Measurements from ENCODE around the gene DCTN3. TPM values are rescaled to one million over a fixed set of nuclear protein-coding genes. Genes with fewer than 3 reads are reported as not detected.
A peak's percentile ranks its signal among the peaks of the same experiment; 100 is the strongest.

Gene DCTN3
- total RNA-seq, 2 experiments from 2014 or later, result 85.3 to 87.3 TPM

- ChIA-PET CTCF (no interaction called here), POLR2A (interaction anchor here (0.6 to 0.8 kb wide), 2 partner anchors 10 to 47 kb away, joined by 3 read pairs; no protein-coding TSS in a partner anchor)
- no peaks in the 10 kb centered on the region for H3K9me3 Mint-ChIP-seq
- H3K36me3 Mint-ChIP-seq, result peaks cover 5% of the 10 kb centered on the region
- DNase-seq, result no peak
- no peak overlapping the region for H3K4me3 Mint-ChIP-seq
- no peak overlapping the region for H3K27ac Mint-ChIP-seq
- no peaks in the 10 kb centered on the region for H3K27me3 Mint-ChIP-seq
- intact Hi-C loops (cut with micrococcal nuclease), result no loop called here
- H3K4me1 Mint-ChIP-seq (ENCODE audit: low read depth), result peaks cover 17% of the 10 kb centered on the region
Observed at GRCh38 chr9:34655394-34655793, 35.1 kb upstream of the DCTN3 start.

- POLR2A ChIA-PET, result no interaction called here
- intact Hi-C loops (cut with micrococcal nuclease), result no loop called here
- peaks cover 17% of the 10 kb centered on the region for H3K4me1 Mint-ChIP-seq (ENCODE audit: low read depth)
Observed at GRCh38 chr9:34654323-34655051, 34.2 kb upstream of the DCTN3 start.

GRCh38 chr9:34653151-34654072, 33.1 kb upstream of the DCTN3 start:
- ChIA-PET CTCF (interaction anchor here (0.9 kb wide), 1 partner anchor 20 kb away, joined by 3 read pairs; no protein-coding TSS in a partner anchor), POLR2A (no interaction called here)
- no peak overlapping the region for H3K4me3 Mint-ChIP-seq
- no peak for DNase-seq
- H3K36me3 Mint-ChIP-seq, result peaks cover 18% of the 10 kb centered on the region
- no peaks in the 10 kb centered on the region for H3K27me3 Mint-ChIP-seq
- no peak overlapping the region for H3K27ac Mint-ChIP-seq
- intact Hi-C loops (cut with micrococcal nuclease), result no loop called here
- H3K4me1 Mint-ChIP-seq (ENCODE audit: low read depth), result peaks cover 25% of the 10 kb centered on the region
- H3K9me3 Mint-ChIP-seq, result no peaks in the 10 kb centered on the region

More at GRCh38 chr9:34654323-34655051, 34.2 kb upstream of the DCTN3 start:
- CTCF ChIA-PET, result no interaction called here
- Mint-ChIP-seq H3K36me3 (peaks cover 8% of the 10 kb centered on the region), H3K4me3 (no peak overlapping the region), H3K27me3 (no peaks in the 10 kb centered on the region), H3K27ac (no peak overlapping the region), H3K9me3 (no peaks in the 10 kb centered on the region)
- no peak for DNase-seq

- ChIA-PET CTCF (interaction anchor here (0.9 to 1.0 kb wide), 2 partner anchors 19 to 50 kb away, joined by 3 read pairs; no protein-coding TSS in a partner anchor), POLR2A (interaction anchor here (1.5 kb wide), 1 partner anchor 12 kb away, joined by 3 read pairs; no protein-coding TSS in a partner anchor)
- intact Hi-C loops (cut with micrococcal nuclease), result no loop called here
- H3K4me3 Mint-ChIP-seq, result no peak overlapping the region
- H3K27ac Mint-ChIP-seq, result peak overlapping the region; percentile 44
- H3K4me1 Mint-ChIP-seq (ENCODE audit: low read depth), result peaks cover 33% of the 10 kb centered on the region
- H3K27me3 Mint-ChIP-seq, result no peaks in the 10 kb centered on the region
- no peaks in the 10 kb centered on the region for H3K9me3 Mint-ChIP-seq
- no peak for DNase-seq
- peaks cover 26% of the 10 kb centered on the region for H3K36me3 Mint-ChIP-seq
Observed at GRCh38 chr9:34652602-34653000, 32.3 kb upstream of the DCTN3 start.

DNA sequence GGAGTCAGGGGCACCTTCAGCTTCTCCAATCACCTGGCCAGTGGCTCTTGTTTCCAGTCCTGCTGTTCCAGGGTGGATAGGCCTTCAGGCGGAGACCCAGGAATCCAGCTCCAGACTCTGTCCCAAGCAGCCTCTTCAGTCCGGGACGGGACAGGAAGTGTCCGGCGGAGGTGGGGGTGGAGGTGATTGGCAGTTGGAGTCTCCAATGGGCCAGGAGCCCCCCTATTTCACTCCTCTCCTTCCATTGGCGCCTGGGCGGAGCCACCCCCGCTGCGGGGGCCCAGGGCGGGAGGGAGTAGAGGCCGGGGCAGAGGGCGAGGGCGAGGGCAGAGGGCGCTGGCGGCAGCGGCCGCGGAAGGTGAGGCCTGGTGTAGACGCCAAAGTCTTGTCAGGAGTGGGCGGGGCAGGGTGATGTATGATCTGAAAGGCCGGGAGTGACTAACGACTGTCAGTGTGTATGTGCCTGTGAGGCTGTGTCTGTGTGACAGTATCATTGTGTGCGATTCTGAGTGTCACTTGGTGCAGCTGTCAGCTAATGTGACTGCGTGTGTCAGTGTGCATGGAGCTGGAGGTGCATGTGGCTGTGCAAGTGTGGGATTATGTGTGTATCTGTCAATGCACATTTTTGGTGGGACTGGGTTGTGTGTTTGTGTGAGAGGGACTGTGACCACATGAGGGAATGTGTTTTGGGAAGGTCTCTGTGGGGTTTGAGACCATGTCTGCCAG, 31.7 kb upstream of the DCTN3 start, which contains the start of gene IL11RA:
Gene IL11RA (plus strand): TSS at position 310 of the 726 bp plus-strand sequence. CDS start 3,033 bp downstream, outside the sequence.
- intact Hi-C loops (cut with micrococcal nuclease), result no loop called here
- H3K27ac Mint-ChIP-seq, result peak within 1 kb of the TSS; percentile 44
- peaks cover 29% of the 10 kb centered on the region for H3K36me3 Mint-ChIP-seq
- DNase-seq, result peak; percentile 79
- ChIA-PET POLR2A (interaction anchor here (1.5 kb wide), 1 partner anchor 13 kb away, joined by 3 read pairs; no protein-coding TSS in a partner anchor), CTCF (interaction anchor here (0.9 to 1.0 kb wide), 2 partner anchors 18 to 50 kb away, joined by 3 read pairs; no protein-coding TSS in a partner anchor)
- no peaks in the 10 kb centered on the region for H3K27me3 Mint-ChIP-seq
- H3K4me3 Mint-ChIP-seq, result peak within 1 kb of the TSS; percentile 16
- H3K4me1 Mint-ChIP-seq (ENCODE audit: low read depth), result peaks cover 36% of the 10 kb centered on the region
- H3K9me3 Mint-ChIP-seq, result no peaks in the 10 kb centered on the region

DNA sequence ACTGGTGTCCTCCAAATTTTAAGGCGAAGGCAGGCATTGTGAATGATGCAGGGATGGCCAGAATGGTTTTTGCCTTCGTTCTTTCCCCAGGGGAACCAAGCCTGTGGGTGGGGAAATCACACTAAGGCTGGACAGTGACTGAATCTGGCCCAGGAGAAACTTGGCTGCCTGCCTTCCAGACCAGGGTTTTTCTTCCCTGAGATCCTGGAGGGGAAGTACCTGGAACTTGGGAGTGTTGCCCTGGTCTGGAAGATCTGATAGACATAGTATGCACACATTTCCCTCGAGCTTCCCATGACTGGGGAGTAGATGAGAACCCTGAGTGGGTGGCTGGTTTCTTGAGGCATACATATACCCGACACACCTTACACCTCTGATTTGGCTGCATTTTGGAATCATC, 31.0 kb upstream of the DCTN3 start:
- Mint-ChIP-seq H3K4me3 (no peak overlapping the region), H3K27me3 (no peaks in the 10 kb centered on the region), H3K36me3 (peaks cover 29% of the 10 kb centered on the region), H3K27ac (no peak overlapping the region), H3K9me3 (no peaks in the 10 kb centered on the region), H3K4me1 (ENCODE audit: low read depth) (peaks cover 38% of the 10 kb centered on the region)
- ChIA-PET CTCF (interaction anchor here (1.3 kb wide), 1 partner anchor 51 kb away, joined by 6 read pairs; no protein-coding TSS in a partner anchor), POLR2A (interaction anchor here (1.5 kb wide), 1 partner anchor 14 kb away, joined by 3 read pairs; no protein-coding TSS in a partner anchor)
- no peak for DNase-seq
- intact Hi-C loops (cut with micrococcal nuclease), result no loop called here

DNA sequence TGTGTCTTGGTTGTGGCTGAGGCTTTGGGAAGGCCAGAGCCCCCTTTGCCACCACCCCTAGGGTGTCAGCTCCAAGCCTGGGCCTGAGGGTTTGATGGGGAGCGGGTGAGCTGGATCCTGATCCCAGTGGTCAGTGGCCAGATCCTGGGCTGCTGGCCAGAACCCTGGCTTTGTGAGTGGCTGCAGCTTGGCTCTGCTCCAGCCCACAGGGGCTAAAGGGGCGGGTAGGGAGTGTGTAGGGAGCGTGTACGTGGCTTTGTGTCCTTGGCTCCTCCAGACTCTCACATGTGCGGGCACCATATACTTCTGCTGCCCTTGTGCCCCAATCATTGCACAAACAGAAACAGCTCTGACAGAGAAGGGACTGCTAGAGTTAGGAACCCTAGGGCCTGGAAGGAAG, 30.5 kb upstream of the DCTN3 start:
- Mint-ChIP-seq H3K4me1 (ENCODE audit: low read depth) (peaks cover 43% of the 10 kb centered on the region), H3K27ac (no peak overlapping the region), H3K4me3 (no peak overlapping the region), H3K36me3 (peaks cover 29% of the 10 kb centered on the region), H3K27me3 (no peaks in the 10 kb centered on the region), H3K9me3 (no peaks in the 10 kb centered on the region)
- ChIA-PET POLR2A (no interaction called here), CTCF (interaction anchor here (0.5 to 1.3 kb wide), 2 partner anchors 52 to 359 kb away, joined by 3 to 6 read pairs; no protein-coding TSS in a partner anchor)
- DNase-seq, result no peak
- intact Hi-C loops (cut with micrococcal nuclease), result no loop called here

- H3K27ac Mint-ChIP-seq, result no peak overlapping the region
- ChIA-PET POLR2A (interaction anchor here (0.8 to 1.3 kb wide), 2 partner anchors 10 to 13 kb away, joined by 3 to 4 read pairs; no protein-coding TSS in a partner anchor), CTCF (interaction anchor here (1.4 to 4.2 kb wide), 3 partner anchors 13 to 54 kb away, joined by 5 to 104 read pairs (median 8); partner anchors contain the start of gene SIGMAR1)
- peak overlapping the region; percentile 11 for H3K4me3 Mint-ChIP-seq
- no peaks in the 10 kb centered on the region for H3K9me3 Mint-ChIP-seq
- intact Hi-C loops (cut with micrococcal nuclease), result no loop called here
- H3K27me3 Mint-ChIP-seq, result no peaks in the 10 kb centered on the region
- DNase-seq, result no peak
- H3K36me3 Mint-ChIP-seq, result peaks cover 29% of the 10 kb centered on the region
- H3K4me1 Mint-ChIP-seq (ENCODE audit: low read depth), result peaks cover 44% of the 10 kb centered on the region
Observed at GRCh38 chr9:34648673-34649072, 28.4 kb upstream of the DCTN3 start.

- CTCF ChIA-PET, result interaction anchor here (0.7 to 4.2 kb wide), 8 partner anchors 9 to 56 kb away, joined by 3 to 104 read pairs (median 10); partner anchors contain the start of genes CCL27, DCTN3 and SIGMAR1
- POLR2A ChIA-PET, result interaction anchor here (0.8 to 2.0 kb wide), 3 partner anchors 10 to 17 kb away, joined by 3 to 42 read pairs (median 5); partner anchors contain the start of gene SIGMAR1
- peaks cover 37% of the 10 kb centered on the region for H3K4me1 Mint-ChIP-seq (ENCODE audit: low read depth)
- peak overlapping the region; percentile 84 for H3K27ac Mint-ChIP-seq
- H3K9me3 Mint-ChIP-seq, result no peaks in the 10 kb centered on the region
- peak overlapping the region; percentile 86 for H3K4me3 Mint-ChIP-seq
- intact Hi-C loops (cut with micrococcal nuclease), result loop anchor here (1.0 kb wide), 1 partner anchor 35 kb away; the partner anchor contains the start of gene RPP25L
- DNase-seq, result peak; percentile 50
- H3K36me3 Mint-ChIP-seq, result peaks cover 29% of the 10 kb centered on the region
- H3K27me3 Mint-ChIP-seq, result no peaks in the 10 kb centered on the region
Observed at GRCh38 chr9:34647651-34648050, 27.4 kb upstream of the DCTN3 start.

DNA sequence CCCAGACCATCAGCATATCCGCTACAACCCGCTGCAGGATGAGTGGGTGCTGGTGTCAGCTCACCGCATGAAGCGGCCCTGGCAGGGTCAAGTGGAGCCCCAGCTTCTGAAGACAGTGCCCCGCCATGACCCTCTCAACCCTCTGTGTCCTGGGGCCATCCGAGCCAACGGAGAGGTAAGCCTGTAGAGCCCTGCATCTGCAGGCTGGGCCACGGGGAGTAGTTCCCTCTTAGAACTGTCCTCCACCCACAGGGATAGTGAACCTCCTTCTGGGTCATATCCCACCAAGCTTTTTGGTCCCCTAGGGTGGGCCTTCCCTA, 26.7 kb upstream of the DCTN3 start:
- H3K4me1 Mint-ChIP-seq (ENCODE audit: low read depth), result peaks cover 31% of the 10 kb centered on the region
- H3K27ac Mint-ChIP-seq, result peak overlapping the region; percentile 84
- intact Hi-C loops (cut with micrococcal nuclease), result loop anchor here (1.0 kb wide), 1 partner anchor 35 kb away; the partner anchor contains the start of gene RPP25L
- no peak for DNase-seq
- H3K4me3 Mint-ChIP-seq, result peak overlapping the region; percentile 86
- no peaks in the 10 kb centered on the region for H3K27me3 Mint-ChIP-seq
- H3K36me3 Mint-ChIP-seq, result peaks cover 27% of the 10 kb centered on the region
- ChIA-PET POLR2A (interaction anchor here (0.8 to 2.0 kb wide), 5 partner anchors 9 to 188 kb away, joined by 3 to 42 read pairs (median 4); partner anchors contain the start of genes DNAI1, FAM219A and SIGMAR1), CTCF (interaction anchor here (1.0 to 4.2 kb wide), 13 partner anchors 10 to 56 kb away, joined by 3 to 104 read pairs (median 8); partner anchors contain the start of genes CCL27, DCTN3, RPP25L and SIGMAR1)
- H3K9me3 Mint-ChIP-seq, result no peaks in the 10 kb centered on the region

Measured in activated CD4-positive, alpha-beta memory T cell treated with anti-CD3 and anti-CD28 coated beads for 36 hours (primary cell).